ENCODE results near the gene RNF224. TPM values are rescaled to one million over a fixed set of nuclear protein-coding genes. Genes with fewer than 3 reads are reported as not detected.

The RNF224 gene
- total and polyA plus RNA-seq, 2 of the 13 experiments (the other 11 are each of a cell fraction or from before 2014, with no cell fraction given), result 0.09 TPM; not detected in 1

DNA sequence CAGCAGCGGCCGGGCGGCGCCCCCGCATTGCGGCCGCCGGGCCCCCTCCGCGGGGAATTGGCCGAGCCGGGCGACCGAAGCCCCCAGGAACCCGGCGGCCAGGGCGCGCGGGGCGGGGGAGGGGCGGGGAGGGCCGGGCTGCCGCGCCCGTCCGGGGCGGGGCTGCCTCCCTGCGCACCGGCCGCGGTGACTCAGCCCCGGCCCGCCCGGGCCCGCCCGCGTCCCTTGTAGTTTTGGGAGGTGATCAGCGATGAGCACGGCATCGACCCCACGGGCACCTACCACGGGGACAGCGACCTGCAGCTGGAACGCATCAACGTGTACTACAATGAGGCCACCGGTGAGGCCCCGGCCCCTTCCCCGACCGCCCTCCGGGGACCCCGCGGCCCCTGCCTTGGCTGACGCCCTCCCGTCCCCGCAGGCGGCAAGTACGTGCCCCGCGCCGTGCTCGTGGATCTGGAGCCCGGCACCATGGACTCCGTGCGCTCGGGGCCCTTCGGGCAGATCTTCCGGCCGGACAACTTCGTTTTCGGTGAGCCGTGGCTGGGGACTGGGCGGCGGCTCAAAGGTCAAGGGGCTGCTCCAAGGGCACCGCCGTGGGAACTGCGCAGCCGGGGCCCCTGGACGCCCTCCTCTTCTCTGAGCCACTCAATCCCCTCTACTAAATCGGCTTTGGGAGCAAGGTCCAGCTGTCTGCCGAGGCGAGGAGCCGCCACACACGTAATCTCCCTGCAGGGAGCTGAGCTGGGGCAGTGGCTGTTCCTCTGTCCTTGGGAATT lies 14.4 kb downstream of the RNF224 start:
- peak overlapping the region; percentile 89 to 94 (median 94) for H3K4me3 ChIP-seq (replicated peaks in 1 of 3; ENCODE audit: insufficient read depth in 1 of 3, low read depth in 2 of 3, low read length in 3 of 3)
- no peaks in the 10 kb centered on the region for H3K9me3 ChIP-seq (ENCODE audit: low read length)
- peaks cover 27% of the 10 kb centered on the region for H4K20me1 ChIP-seq (ENCODE audit: insufficient read depth, low read length)
- ATAC-seq (peak; percentile 14), DNase-seq (ENCODE audit: low spot score) (peak; percentile 54), FAIRE-seq (no peak)
- peak overlapping the region; percentile 99 for H3K4me2 ChIP-seq (ENCODE audit: low read depth, low read length)
- peak overlapping the region; percentile 91 for H3K27ac ChIP-seq (ENCODE audit: extremely low read length, insufficient read depth, low read length)
- no peak overlapping the region for H2AFZ ChIP-seq (ENCODE audit: low read length)
- peaks cover 4 to 19% of the 10 kb centered on the region in 2 experiments; a peak in 4 of 5 replicates for H3K36me3 ChIP-seq (replicated peaks in 1 of 2; ENCODE audit: control insufficient read depth in 1 of 2, insufficient read depth in 2 of 2, low read length in 2 of 2)
- peaks cover 0 to under 1% of the 10 kb centered on the region in 2 experiments; a peak in 1 of 5 replicates for H3K27me3 ChIP-seq (ENCODE audit: control insufficient read depth in 1 of 2, insufficient read depth in 2 of 2, low read length in 2 of 2)
- POLR2A ChIA-PET, result interaction anchor here (0.9 to 7.7 kb wide), 36 partner anchors 12 to 339 kb away, joined by 3 to 317 read pairs (median 6); partner anchors contain the start of genes ENTPD8, MAN1B1, NELFB and RNF208
- no CpG with 5 or more reads among the region's 83 CpGs for WGBS (ENCODE audit: low lambda C conversion rate)
- peak overlapping the region; percentile 92 for H3K9ac ChIP-seq (ENCODE audit: insufficient read depth, low read depth, low read length)
- CTCF ChIA-PET (ENCODE audit: low intra/inter-chr PET ratio, low total read pairs), result no interaction called here
- peaks cover 64% of the 10 kb centered on the region for H3K4me1 ChIP-seq (ENCODE audit: insufficient read depth, low read length)
- H3K79me2 ChIP-seq (ENCODE audit: insufficient read depth, low read length), result peaks cover 36% of the 10 kb centered on the region
- no TSS peak for BruUV-seq (replicated peaks)
- intact Hi-C loops (cut with micrococcal nuclease; ENCODE audit: unreplicated experiment) (no loop called here), in situ Hi-C loops (cut with HindIII; ENCODE audit: extremely low pct_ligation_motif_present, low pct_unique_long_range_greater_than_20kb) (no loop called here)
- TF ChIP-seq ZNF589 (CRISPR knock-in tag; conservative IDR thresholded peaks at IDR 0.05) (peak; percentile 42; the same call in 1 of the 2 replicates), MXD3 (CRISPR knock-in tag; IDR thresholded peaks at IDR 0.05) (no peak), U2AF1 (optimal IDR thresholded peaks at IDR 0.05; ENCODE audit: low read depth, low read length) (peak; percentile 91), ZNF317 (CRISPR knock-in tag; IDR thresholded peaks at IDR 0.05) (peak; percentile 49; the same call in 1 of the 2 replicates), PITX1 (CRISPR knock-in tag; IDR thresholded peaks at IDR 0.05) (peak; percentile 71), MTA3 (CRISPR knock-in tag; IDR thresholded peaks at IDR 0.05) (no peak), XRCC5 (optimal IDR thresholded peaks at IDR 0.05; ENCODE audit: low read length) (peak; percentile 43), ZNF670 (CRISPR knock-in tag; IDR thresholded peaks at IDR 0.05; ENCODE audit: borderline replicate concordance) (0 out of 2 replicates have a peak, but pooled peaks have one; percentile 15), RCOR2 (CRISPR knock-in tag; IDR thresholded peaks at IDR 0.05) (no peak)
- TF ChIP-seq, protein P1, sequence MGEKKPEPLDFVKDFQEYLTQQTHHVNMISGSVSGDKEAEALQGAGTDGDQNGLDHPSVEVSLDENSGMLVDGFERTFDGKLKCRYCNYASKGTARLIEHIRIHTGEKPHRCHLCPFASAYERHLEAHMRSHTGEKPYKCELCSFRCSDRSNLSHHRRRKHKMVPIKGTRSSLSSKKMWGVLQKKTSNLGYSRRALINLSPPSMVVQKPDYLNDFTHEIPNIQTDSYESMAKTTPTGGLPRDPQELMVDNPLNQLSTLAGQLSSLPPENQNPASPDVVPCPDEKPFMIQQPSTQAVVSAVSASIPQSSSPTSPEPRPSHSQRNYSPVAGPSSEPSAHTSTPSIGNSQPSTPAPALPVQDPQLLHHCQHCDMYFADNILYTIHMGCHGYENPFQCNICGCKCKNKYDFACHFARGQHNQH (CRISPR knock-in tag; IDR thresholded peaks at IDR 0.05), result peak; percentile 30; the same call in 1 of the 2 replicates
- TF ChIP-seq, protein P2, sequence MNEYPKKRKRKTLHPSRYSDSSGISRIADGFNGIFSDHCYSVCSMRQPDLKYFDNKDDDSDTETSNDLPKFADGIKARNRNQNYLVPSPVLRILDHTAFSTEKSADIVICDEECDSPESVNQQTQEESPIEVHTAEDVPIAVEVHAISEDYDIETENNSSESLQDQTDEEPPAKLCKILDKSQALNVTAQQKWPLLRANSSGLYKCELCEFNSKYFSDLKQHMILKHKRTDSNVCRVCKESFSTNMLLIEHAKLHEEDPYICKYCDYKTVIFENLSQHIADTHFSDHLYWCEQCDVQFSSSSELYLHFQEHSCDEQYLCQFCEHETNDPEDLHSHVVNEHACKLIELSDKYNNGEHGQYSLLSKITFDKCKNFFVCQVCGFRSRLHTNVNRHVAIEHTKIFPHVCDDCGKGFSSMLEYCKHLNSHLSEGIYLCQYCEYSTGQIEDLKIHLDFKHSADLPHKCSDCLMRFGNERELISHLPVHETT (CRISPR knock-in tag; conservative IDR thresholded peaks at IDR 0.05), result no peak
- TF ChIP-seq, protein P3, sequence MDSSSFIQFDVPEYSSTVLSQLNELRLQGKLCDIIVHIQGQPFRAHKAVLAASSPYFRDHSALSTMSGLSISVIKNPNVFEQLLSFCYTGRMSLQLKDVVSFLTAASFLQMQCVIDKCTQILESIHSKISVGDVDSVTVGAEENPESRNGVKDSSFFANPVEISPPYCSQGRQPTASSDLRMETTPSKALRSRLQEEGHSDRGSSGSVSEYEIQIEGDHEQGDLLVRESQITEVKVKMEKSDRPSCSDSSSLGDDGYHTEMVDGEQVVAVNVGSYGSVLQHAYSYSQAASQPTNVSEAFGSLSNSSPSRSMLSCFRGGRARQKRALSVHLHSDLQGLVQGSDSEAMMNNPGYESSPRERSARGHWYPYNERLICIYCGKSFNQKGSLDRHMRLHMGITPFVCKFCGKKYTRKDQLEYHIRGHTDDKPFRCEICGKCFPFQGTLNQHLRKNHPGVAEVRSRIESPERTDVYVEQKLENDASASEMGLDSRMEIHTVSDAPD (CRISPR knock-in tag; IDR thresholded peaks at IDR 0.05), result 0 out of 2 replicates have a peak, but pooled peaks have one; percentile 60
- TF ChIP-seq, protein P4, sequence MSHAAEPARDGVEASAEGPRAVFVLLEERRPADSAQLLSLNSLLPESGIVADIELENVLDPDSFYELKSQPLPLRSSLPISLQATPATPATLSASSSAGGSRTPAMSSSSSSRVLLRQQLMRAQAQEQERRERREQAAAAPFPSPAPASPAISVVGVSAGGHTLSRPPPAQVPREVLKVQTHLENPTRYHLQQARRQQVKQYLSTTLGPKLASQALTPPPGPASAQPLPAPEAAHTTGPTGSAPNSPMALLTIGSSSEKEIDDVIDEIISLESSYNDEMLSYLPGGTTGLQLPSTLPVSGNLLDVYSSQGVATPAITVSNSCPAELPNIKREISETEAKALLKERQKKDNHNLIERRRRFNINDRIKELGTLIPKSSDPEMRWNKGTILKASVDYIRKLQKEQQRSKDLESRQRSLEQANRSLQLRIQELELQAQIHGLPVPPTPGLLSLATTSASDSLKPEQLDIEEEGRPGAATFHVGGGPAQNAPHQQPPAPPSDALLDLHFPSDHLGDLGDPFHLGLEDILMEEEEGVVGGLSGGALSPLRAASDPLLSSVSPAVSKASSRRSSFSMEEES (CRISPR knock-in tag; IDR thresholded peaks at IDR 0.05), result no peak
- TF ChIP-seq, protein P5, sequence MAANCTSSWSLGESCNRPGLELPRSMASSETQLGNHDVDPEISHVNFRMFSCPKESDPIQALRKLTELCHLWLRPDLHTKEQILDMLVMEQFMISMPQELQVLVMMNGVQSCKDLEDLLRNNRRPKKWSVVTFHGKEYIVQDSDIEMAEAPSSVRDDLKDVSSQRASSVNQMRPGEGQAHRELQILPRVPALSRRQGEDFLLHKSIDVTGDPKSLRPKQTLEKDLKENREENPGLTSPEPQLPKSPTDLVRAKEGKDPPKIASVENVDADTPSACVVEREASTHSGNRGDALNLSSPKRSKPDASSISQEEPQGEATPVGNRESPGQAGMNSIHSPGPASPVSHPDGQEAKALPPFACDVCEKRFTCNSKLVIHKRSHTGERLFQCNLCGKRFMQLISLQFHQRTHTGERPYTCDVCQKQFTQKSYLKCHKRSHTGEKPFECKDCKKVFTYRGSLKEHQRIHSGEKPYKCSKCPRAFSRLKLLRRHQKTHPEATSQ (CRISPR knock-in tag; IDR thresholded peaks at IDR 0.05; ENCODE audit: borderline replicate concordance), result 0 out of 2 replicates have a peak, but pooled peaks have one; percentile 33
